PFSK-1 (cell line): ENCODE results near the gene IFIT3.

Source experiments
- FOXP2 ChIP-seq: optimal IDR thresholded peaks from 2 replicates; pipeline ENCODE3; 2011; ENCODE audit warnings: borderline replicate concordance, control low read depth, inconsistent platforms; ENCODE audit not compliant: insufficient read depth; ENCODE audit errors: extremely low read length, extremely low read depth
- POLR2AphosphoS5 ChIP-seq: IDR thresholded peaks from 2 replicates; pipeline ENCODE4 v1.6.1; 2012; ENCODE audit warnings: low read depth, mild to moderate bottlenecking, control low read depth, low read length, moderate library complexity
- REST ChIP-seq, 2 experiments: IDR thresholded peaks; 2 replicates each; pipeline versions ENCODE4 v1.6.1 to v1.8.0; 2011 to 2012; ENCODE audit warnings: low read depth in 2 of 2, low read length in 2 of 2, control low read depth in 1 of 2, inconsistent platforms in 1 of 2, mild to moderate bottlenecking in 1 of 2, moderate library complexity in 1 of 2; ENCODE audit not compliant: insufficient read depth in 1 of 2
- SIN3A ChIP-seq: IDR thresholded peaks from 2 replicates; pipeline ENCODE4 v1.6.1; 2012; ENCODE audit warnings: mild to moderate bottlenecking, low read length, moderate library complexity, borderline replicate concordance; ENCODE audit not compliant: insufficient read depth
- TAF1 ChIP-seq: IDR thresholded peaks from 2 replicates; pipeline ENCODE4 v1.6.1; 2012; ENCODE audit warnings: low read length, control low read depth, borderline replicate concordance; ENCODE audit not compliant: insufficient read depth

DNA sequence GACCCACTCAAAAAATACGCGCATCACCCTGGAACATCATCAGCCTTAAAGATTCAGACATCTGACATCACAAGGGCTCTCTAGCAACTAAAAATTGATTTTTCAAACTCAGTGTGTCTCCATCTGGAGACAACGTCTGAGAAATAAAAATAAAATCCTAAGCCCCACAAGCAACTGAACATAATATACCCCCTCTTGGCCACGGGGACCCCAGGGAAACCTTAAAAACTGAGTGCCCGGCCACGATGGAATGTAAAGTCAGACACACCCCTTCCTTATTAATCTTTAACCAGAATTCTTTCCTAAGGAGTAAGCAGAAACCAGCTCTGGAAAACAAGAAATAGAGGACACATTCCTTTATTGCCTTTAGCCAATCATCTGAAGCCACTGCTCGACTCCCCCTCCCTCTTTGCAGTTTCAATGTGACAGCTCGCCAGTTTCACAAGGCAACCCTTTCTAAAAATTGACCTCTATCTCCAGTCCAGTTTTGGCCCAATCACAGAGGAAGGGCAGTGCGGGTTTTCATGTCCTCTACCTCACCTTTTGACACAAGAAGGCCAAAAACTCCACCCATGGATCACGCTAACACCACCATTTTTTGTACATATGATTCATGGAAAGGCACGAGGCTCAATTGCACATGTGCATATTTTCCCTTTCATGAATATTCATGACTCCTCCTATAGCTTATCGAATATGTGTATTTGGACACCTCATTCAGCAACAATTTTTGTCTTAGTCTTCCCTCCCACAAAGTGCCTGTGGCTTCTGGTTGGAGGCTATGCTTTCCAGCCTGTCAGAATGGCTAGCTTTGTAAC is 24.2 kb downstream of the IFIT3 start:
- no peak for TF ChIP-seq POLR2AphosphoS5
- TF ChIP-seq TAF1, result no peak
- no peak for TF ChIP-seq SIN3A
- TF ChIP-seq REST (IDR thresholded peaks at IDR 0.05; ENCODE audit: insufficient read depth in 1 of 2, low read depth in 2 of 2, low read length in 2 of 2), result no peak
- TF ChIP-seq FOXP2, result no peak
